PC-9 (cell line): Measurements from ENCODE around the gene KLF7. TPM values are rescaled to one million over a fixed set of nuclear protein-coding genes. Genes with fewer than 3 reads are reported as not detected.

Source experiments
- BruUV-seq: library from RNA; stranded (reverse); fragments of 400-500 nt; replicated peaks from 2 replicates; lab custom pipeline; 2021; lab: Mats Ljungman, UMichigan
- CTCF ChIA-PET: fragments of 300-600 bp; sonication (Branson Sonifier 250); formaldehyde crosslinking; loops from one replicate; lab custom pipeline; 2022; ENCODE audit warnings: antibody characterized with exemption; lab: Charles Lee
- POLR2A ChIA-PET: fragments of 300-600 bp; sonication (Branson Sonifier 250); formaldehyde crosslinking; loops from one replicate; lab custom pipeline; 2022; ENCODE audit warnings: antibody characterized with exemption; ENCODE audit not compliant: unreplicated experiment; lab: Charles Lee
- DNase-seq, 2 experiments: peaks; one replicate each; pipeline versions ENCODE4 v3.0.0 to v3.0.0-alpha.2; 2015 to 2022; ENCODE audit warnings: mixed read lengths in 1 of 2
- H2AFZ ChIP-seq: fragments of 200-600 bp; sonication (generic); 2 replicates; pipeline ENCODE4 v1.8.1; 2017; ENCODE audit warnings: antibody characterized with exemption
- H3F3A ChIP-seq: fragments of 200-600 bp; sonication (generic); 2 replicates; pipeline ENCODE4 v1.8.1; 2017; ENCODE audit warnings: antibody characterized with exemption, mild to moderate bottlenecking, low read depth; ENCODE audit not compliant: insufficient read depth
- H3K27ac ChIP-seq: fragments of 200-600 bp; sonication (generic); 2 replicates; pipeline ENCODE4 v1.6.1; 2016; ENCODE audit warnings: mixed run types
- H3K27me3 ChIP-seq: fragments of 200-600 bp; sonication (generic); 2 replicates; pipeline ENCODE4 v1.6.1; 2016; ENCODE audit warnings: low read depth, mixed run types; ENCODE audit not compliant: insufficient read depth
- H3K36me3 ChIP-seq: fragments of 200-600 bp; sonication (generic); 2 replicates; pipeline ENCODE4 v1.6.1; 2016; ENCODE audit warnings: low read depth, mixed run types
- H3K4me1 ChIP-seq: fragments of 200-600 bp; sonication (generic); replicated peaks from 2 replicates; pipeline ENCODE4 v1.6.1; 2016; ENCODE audit warnings: mixed run types; ENCODE audit not compliant: insufficient read depth
- H3K4me2 ChIP-seq: fragments of 200-600 bp; sonication (generic); 2 replicates; pipeline ENCODE4 v1.6.1; 2017; ENCODE audit warnings: mixed run types
- H3K4me3 ChIP-seq: fragments of 200-600 bp; sonication (generic); 2 replicates; pipeline ENCODE4 v1.6.1; 2016; ENCODE audit warnings: mixed run types
- H3K79me2 ChIP-seq: fragments of 200-600 bp; sonication (generic); 2 replicates; pipeline ENCODE4 v1.6.1; 2017; ENCODE audit warnings: low read depth, mixed run types
- H3K9me2 ChIP-seq: fragments of 200-600 bp; sonication (generic); 2 replicates; pipeline ENCODE4 v1.8.1; 2017; ENCODE audit warnings: mild to moderate bottlenecking; ENCODE audit not compliant: insufficient read depth
- H3K9me3 ChIP-seq: fragments of 200-600 bp; sonication (generic); 2 replicates; pipeline ENCODE4 v1.8.1; 2016; ENCODE audit warnings: low read depth; ENCODE audit not compliant: insufficient read depth
- H4K20me1 ChIP-seq: fragments of 200-600 bp; sonication (generic); 2 replicates; pipeline ENCODE4 v1.8.1; 2017; ENCODE audit not compliant: insufficient read depth
- CTCF ChIP-seq: fragments of 200-600 bp; sonication (generic); conservative IDR thresholded peaks from 2 replicates; pipeline ENCODE4 v1.6.1; 2017; ENCODE audit warnings: mixed run types, antibody characterized with exemption, mild to moderate bottlenecking, moderate library complexity
- EZH2 ChIP-seq: fragments of 200-600 bp; sonication (generic); IDR thresholded peaks from 2 replicates; pipeline ENCODE4 v1.8.0; 2017; ENCODE audit warnings: antibody characterized with exemption, low read depth
- intact Hi-C: fragments of 100-400 bp; cut with micrococcal nuclease; formaldehyde crosslinking; loops from one replicate; pipeline ENCODE4 v1.10.0; 2022; ENCODE audit not compliant: unreplicated experiment
- total RNA-seq: library from RNA; stranded (reverse); gene quantifications from 2 replicates; pipeline ENCODE4 v1.2.3, GENCODE V29; 2021

Gene KLF7
- total RNA-seq, 1 experiment from 2014 or later, result 20.0 TPM

GRCh38 chr2:207122651-207123334 is 43.0 kb downstream of the KLF7 start:
- no peak overlapping the region for H2AFZ ChIP-seq
- no peaks in the 10 kb centered on the region; the same call in 1 of the 2 replicates for H3F3A ChIP-seq
- H3K36me3 ChIP-seq, result no peaks in the 10 kb centered on the region
- H3K79me2 ChIP-seq, result peaks cover 8% of the 10 kb centered on the region; the same call in 1 of the 2 replicates
- no peaks in the 10 kb centered on the region for H4K20me1 ChIP-seq
- BruUV-seq, result no TSS peak
- TF ChIP-seq EZH2, result no peak
- TF ChIP-seq CTCF, result no peak
- H3K27ac ChIP-seq, result no peak overlapping the region
- intact Hi-C loops, result loop anchor here (5.0 kb wide), 1 partner anchor 45 kb away; the partner anchor contains the start of gene KLF7
- peaks cover 30% of the 10 kb centered on the region for H3K4me1 ChIP-seq
- no peak for DNase-seq
- no peak overlapping the region for H3K4me2 ChIP-seq
- H3K4me3 ChIP-seq, result no peak overlapping the region
- no peaks in the 10 kb centered on the region for H3K9me3 ChIP-seq
- POLR2A ChIA-PET, result no interaction called here
- H3K27me3 ChIP-seq, result no peaks in the 10 kb centered on the region
- CTCF ChIA-PET, result no interaction called here
- no peaks in the 10 kb centered on the region for H3K9me2 ChIP-seq

- Histone ChIP-seq H3K4me2 (peak overlapping the region; percentile 13; the same call in 1 of the 2 replicates), H3F3A (no peaks in the 10 kb centered on the region; the same call in 1 of the 2 replicates), H3K9me3 (no peaks in the 10 kb centered on the region), H3K27me3 (no peaks in the 10 kb centered on the region), H2AFZ (no peak overlapping the region), H3K4me3 (no peak overlapping the region), H4K20me1 (no peaks in the 10 kb centered on the region), H3K79me2 (peaks cover 8% of the 10 kb centered on the region; the same call in 1 of the 2 replicates), H3K27ac (peak overlapping the region; percentile 54), H3K36me3 (no peaks in the 10 kb centered on the region), H3K4me1 (peaks cover 30% of the 10 kb centered on the region), H3K9me2 (no peaks in the 10 kb centered on the region)
- BruUV-seq, result no TSS peak
- ChIA-PET CTCF (no interaction called here), POLR2A (no interaction called here)
- TF ChIP-seq CTCF, result no peak
- TF ChIP-seq EZH2, result no peak
- intact Hi-C loops, result loop anchor here (5.0 kb wide), 1 partner anchor 46 kb away; the partner anchor contains the start of gene KLF7
- DNase-seq, result peak; percentile 20 to 36
Measured at GRCh38 chr2:207121784-207122183, 44.0 kb downstream of the KLF7 start.

- Histone ChIP-seq H3K27ac (no peak overlapping the region), H4K20me1 (no peaks in the 10 kb centered on the region), H3K79me2 (peaks cover 8% of the 10 kb centered on the region; the same call in 1 of the 2 replicates), H3K4me1 (peaks cover 30% of the 10 kb centered on the region), H3K9me2 (no peaks in the 10 kb centered on the region), H3K36me3 (no peaks in the 10 kb centered on the region), H2AFZ (no peak overlapping the region), H3F3A (no peaks in the 10 kb centered on the region; the same call in 1 of the 2 replicates), H3K4me3 (no peak overlapping the region), H3K4me2 (no peak overlapping the region), H3K27me3 (no peaks in the 10 kb centered on the region), H3K9me3 (no peaks in the 10 kb centered on the region)
- no TSS peak for BruUV-seq
- TF ChIP-seq CTCF (no peak), EZH2 (no peak)
- ChIA-PET POLR2A (no interaction called here), CTCF (no interaction called here)
- DNase-seq, result no peak
- intact Hi-C loops, result no loop called here
Measured at GRCh38 chr2:207119048-207119447, 46.7 kb downstream of the KLF7 start.
